SIG-M5 treated with dmso at 0.1 percent for 504 hours (cell line): ENCODE data around the gene TSPY4.
"Not testable (repeated sequence)": the region's sequence is repeated elsewhere in the genome, so short reads cannot be mapped to it uniquely, and the experiment has no call there.

Experiments used
- DNase-seq: peaks from one replicate; lab custom pipeline; 2025; ENCODE audit not compliant: unreplicated experiment; lab: John Stamatoyannopoulos, UW

The TSPY4 gene, protein sequence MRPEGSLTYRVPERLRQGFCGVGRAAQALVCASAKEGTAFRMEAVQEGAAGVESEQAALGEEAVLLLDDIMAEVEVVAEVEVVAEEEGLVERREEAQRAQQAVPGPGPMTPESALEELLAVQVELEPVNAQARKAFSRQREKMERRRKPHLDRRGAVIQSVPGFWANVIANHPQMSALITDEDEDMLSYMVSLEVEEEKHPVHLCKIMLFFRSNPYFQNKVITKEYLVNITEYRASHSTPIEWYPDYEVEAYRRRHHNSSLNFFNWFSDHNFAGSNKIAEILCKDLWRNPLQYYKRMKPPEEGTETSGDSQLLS

DNA sequence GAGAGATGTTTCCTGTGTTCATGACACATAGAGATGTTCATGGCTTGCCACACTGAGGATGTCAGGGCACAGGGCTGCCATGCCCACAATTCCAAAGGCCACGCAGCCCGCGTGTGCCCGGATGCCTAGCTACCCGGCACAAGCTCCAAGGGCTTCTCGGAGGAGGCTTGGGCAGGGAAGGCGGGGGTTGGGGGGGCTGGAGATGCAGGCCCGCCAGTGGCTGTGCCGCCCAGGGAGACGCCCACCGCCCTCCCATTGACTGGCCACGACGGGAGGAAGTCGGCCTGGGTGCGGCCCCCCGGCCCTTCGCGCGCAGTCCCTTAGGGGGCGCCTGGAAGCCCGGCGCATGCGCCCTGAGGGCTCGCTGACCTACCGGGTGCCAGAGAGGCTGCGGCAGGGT lies at the start of gene TSPY4:
TSPY4 (plus strand) TSS at position 301 of the 400 bp plus-strand sequence; CDS start at position 347, 46 bp downstream.
- DNase-seq: not testable (repeated sequence)

DNA sequence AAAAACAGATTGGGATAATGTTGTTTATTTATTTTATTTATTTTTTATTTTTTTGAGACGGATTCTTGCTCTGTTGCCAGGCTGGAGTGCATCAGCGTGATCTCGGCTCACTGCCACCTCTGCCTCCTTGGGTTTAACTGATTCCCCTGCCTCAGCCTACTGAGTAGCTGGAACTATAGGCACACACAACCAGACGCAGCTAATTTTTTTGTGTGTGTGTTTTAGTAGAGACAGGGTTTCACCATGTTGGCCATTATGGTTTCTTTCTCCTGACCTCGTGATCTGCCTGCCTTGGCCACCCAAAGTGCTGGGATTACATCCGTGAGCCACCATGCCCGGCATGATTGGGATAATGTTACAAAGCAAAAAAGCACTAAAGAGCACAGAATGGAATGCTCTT lies 16.3 kb upstream of the TSPY4 start:
- DNase-seq: no peak

DNA sequence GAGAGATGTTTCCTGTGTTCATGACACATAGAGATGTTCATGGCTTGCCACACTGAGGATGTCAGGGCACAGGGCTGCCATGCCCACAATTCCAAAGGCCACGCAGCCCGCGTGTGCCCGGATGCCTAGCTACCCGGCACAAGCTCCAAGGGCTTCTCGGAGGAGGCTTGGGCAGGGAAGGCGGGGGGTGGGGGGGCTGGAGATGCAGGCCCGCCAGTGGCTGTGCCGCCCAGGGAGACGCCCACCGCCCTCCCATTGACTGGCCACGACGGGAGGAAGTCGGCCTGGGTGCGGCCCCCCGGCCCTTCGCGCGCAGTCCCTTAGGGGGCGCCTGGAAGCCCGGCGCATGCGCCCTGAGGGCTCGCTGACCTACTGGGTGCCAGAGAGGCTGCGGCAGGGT lies 20.2 kb downstream of the TSPY4 start, which contains the start of gene TSPY8:
TSPY8 (plus strand) TSS at position 301 of the 400 bp plus-strand sequence; CDS start at position 347, 46 bp downstream.
- not testable (repeated sequence) for DNase-seq
